ENCODE results near the gene NTM.

NTM gene

DNA sequence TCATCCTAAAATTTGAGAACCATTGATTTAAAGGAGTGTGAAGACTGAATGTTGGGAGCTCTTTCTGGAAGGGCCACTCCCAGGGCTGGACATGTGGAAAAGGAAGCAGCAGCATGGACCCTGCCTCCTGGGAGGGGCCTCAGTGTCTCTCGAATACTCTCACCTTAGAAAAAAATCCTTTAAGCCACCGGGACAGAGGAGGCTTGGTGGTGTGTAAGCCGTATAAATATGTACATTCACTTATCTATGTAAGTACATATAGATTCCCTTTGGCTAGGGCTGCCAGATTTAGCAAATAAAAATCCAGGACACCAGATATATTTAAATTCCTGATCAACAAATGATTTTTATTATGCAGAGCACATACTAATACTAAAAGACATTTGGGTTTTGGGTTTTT is 17.6 kb downstream of the NTM start:
- Histone ChIP-seq H2BK120ac (ENCODE audit: low read depth, low read length) (no peak overlapping the region), H3K23ac (ENCODE audit: low read length in 2 of 2) (no peak overlapping the region), H3K4me3 (ENCODE audit: insufficient read depth in 1 of 2, low read depth in 1 of 2, low read length in 2 of 2) (no peak overlapping the region), H3K18ac (ENCODE audit: low read depth in 1 of 2, low read length in 2 of 2) (no peak overlapping the region), H2AFZ (ENCODE audit: low read depth, low read length) (no peak overlapping the region), H3K27ac (ENCODE audit: low read length, poor library complexity, severe bottlenecking) (no peak overlapping the region), H3K79me1 (replicated peaks; ENCODE audit: low read length, poor library complexity, severe bottlenecking) (no peaks in the 10 kb centered on the region), H2BK15ac (ENCODE audit: low read depth, poor library complexity, severe bottlenecking) (no peak overlapping the region), H3K14ac (ENCODE audit: low read length in 2 of 2) (no peak overlapping the region), H2AK5ac (ENCODE audit: low read length, severe bottlenecking) (no peak overlapping the region), H3K4me2 (ENCODE audit: low read length, poor library complexity, severe bottlenecking) (no peak overlapping the region), H3K4me1 (ENCODE audit: control insufficient read depth, insufficient read depth, low read depth, low read length) (no peaks in the 10 kb centered on the region), H4K8ac (ENCODE audit: low read length) (no peak overlapping the region), H2BK5ac (ENCODE audit: low read depth, low read length, poor library complexity, severe bottlenecking) (no peak overlapping the region), H3K9me3 (ENCODE audit: control insufficient read depth, low read length) (no peaks in the 10 kb centered on the region), H3K4ac (ENCODE audit: low read depth in 1 of 2, low read length in 2 of 2) (no peak overlapping the region), H3K27me3 (ENCODE audit: control insufficient read depth in 1 of 2, insufficient read depth in 1 of 2, low read length in 2 of 2) (peaks cover 0 to 6% of the 10 kb centered on the region in 2 experiments), H3K36me3 (ENCODE audit: control insufficient read depth in 1 of 2, insufficient read depth in 2 of 2, low read depth in 1 of 2, low read length in 2 of 2) (no peaks in the 10 kb centered on the region), H4K91ac (ENCODE audit: low read length) (no peak overlapping the region), H2BK12ac (ENCODE audit: low read length in 2 of 2) (no peak overlapping the region), H3K9ac (ENCODE audit: low read length) (no peak overlapping the region)
- no peak for DNase-seq
- no CpG with 5 or more reads among the region's 3 CpGs for WGBS

DNA sequence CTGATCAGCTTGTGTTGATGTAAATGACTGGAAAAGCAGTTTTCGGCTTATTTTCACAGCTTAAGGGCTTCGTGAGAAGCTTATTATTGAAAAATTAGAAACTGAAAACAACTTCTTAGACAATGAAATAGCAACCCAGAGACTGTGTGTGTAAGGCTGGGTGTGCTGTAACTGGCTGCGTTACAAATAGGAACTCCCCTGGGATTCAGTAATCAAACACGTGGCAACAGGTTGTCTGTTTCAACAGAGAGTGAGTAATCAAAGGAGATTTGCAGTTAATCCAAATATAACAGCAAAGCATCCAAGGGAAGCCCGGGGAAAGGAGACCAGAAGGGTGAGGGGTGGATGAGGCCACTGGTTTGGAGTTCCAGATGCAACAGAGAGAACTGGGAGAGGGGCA is 19.2 kb downstream of the NTM start:
- no peak overlapping the region for H4K8ac ChIP-seq (ENCODE audit: low read length)
- H2AK5ac ChIP-seq (ENCODE audit: low read length, severe bottlenecking): no peak overlapping the region
- no peak overlapping the region for H2BK120ac ChIP-seq (ENCODE audit: low read depth, low read length)
- H3K27ac ChIP-seq (ENCODE audit: low read length, poor library complexity, severe bottlenecking): no peak overlapping the region
- H2BK12ac ChIP-seq (ENCODE audit: low read length in 2 of 2): no peak overlapping the region
- H3K79me1 ChIP-seq (replicated peaks; ENCODE audit: low read length, poor library complexity, severe bottlenecking): no peaks in the 10 kb centered on the region
- no peak overlapping the region for H3K4me2 ChIP-seq (ENCODE audit: low read length, poor library complexity, severe bottlenecking)
- no peak overlapping the region for H3K18ac ChIP-seq (ENCODE audit: low read depth in 1 of 2, low read length in 2 of 2)
- 68% methylated on average over 3 of the region's 5 CpGs for WGBS
- H2BK15ac ChIP-seq (ENCODE audit: low read depth, poor library complexity, severe bottlenecking): no peak overlapping the region
- no peak overlapping the region for H3K9ac ChIP-seq (ENCODE audit: low read length)
- no peak overlapping the region for H2AFZ ChIP-seq (ENCODE audit: low read depth, low read length)
- no peak overlapping the region for H3K23ac ChIP-seq (ENCODE audit: low read length in 2 of 2)
- DNase-seq: no peak
- H3K4me1 ChIP-seq (ENCODE audit: control insufficient read depth, insufficient read depth, low read depth, low read length): no peaks in the 10 kb centered on the region
- H3K4ac ChIP-seq (ENCODE audit: low read depth in 1 of 2, low read length in 2 of 2): no peak overlapping the region
- H3K27me3 ChIP-seq (ENCODE audit: control insufficient read depth in 1 of 2, insufficient read depth in 1 of 2, low read length in 2 of 2): peaks cover 0 to 13% of the 10 kb centered on the region in 2 experiments
- no peak overlapping the region for H3K14ac ChIP-seq (ENCODE audit: low read length in 2 of 2)
- H3K36me3 ChIP-seq (ENCODE audit: control insufficient read depth in 1 of 2, insufficient read depth in 2 of 2, low read depth in 1 of 2, low read length in 2 of 2): no peaks in the 10 kb centered on the region
- no peak overlapping the region for H2BK5ac ChIP-seq (ENCODE audit: low read depth, low read length, poor library complexity, severe bottlenecking)
- H4K91ac ChIP-seq (ENCODE audit: low read length): no peak overlapping the region
- no peaks in the 10 kb centered on the region for H3K9me3 ChIP-seq (ENCODE audit: control insufficient read depth, low read length)
- H3K4me3 ChIP-seq (ENCODE audit: insufficient read depth in 1 of 2, low read depth in 1 of 2, low read length in 2 of 2): no peak overlapping the region

GRCh38 chr11:131391176-131391575 is 20.8 kb downstream of the NTM start:
- H2BK120ac ChIP-seq (ENCODE audit: low read depth, low read length): no peak overlapping the region
- 82% methylated on average over 5 of the region's 6 CpGs for WGBS
- no peak overlapping the region for H3K9ac ChIP-seq (ENCODE audit: low read length)
- no peak overlapping the region for H3K18ac ChIP-seq (ENCODE audit: low read depth in 1 of 2, low read length in 2 of 2)
- no peak for DNase-seq
- H2BK5ac ChIP-seq (ENCODE audit: low read depth, low read length, poor library complexity, severe bottlenecking): no peak overlapping the region
- peak overlapping the region in 1 of 2 experiments; percentile 7 for H3K4me3 ChIP-seq (ENCODE audit: insufficient read depth in 1 of 2, low read depth in 1 of 2, low read length in 2 of 2)
- no peak overlapping the region for H3K14ac ChIP-seq (ENCODE audit: low read length in 2 of 2)
- no peak overlapping the region for H2BK15ac ChIP-seq (ENCODE audit: low read depth, poor library complexity, severe bottlenecking)
- H3K27me3 ChIP-seq (ENCODE audit: control insufficient read depth in 1 of 2, insufficient read depth in 1 of 2, low read length in 2 of 2): peaks cover 0 to 13% of the 10 kb centered on the region in 2 experiments
- H3K4me1 ChIP-seq (ENCODE audit: control insufficient read depth, insufficient read depth, low read depth, low read length): no peaks in the 10 kb centered on the region
- no peak overlapping the region for H3K27ac ChIP-seq (ENCODE audit: low read length, poor library complexity, severe bottlenecking)
- no peak overlapping the region for H3K4me2 ChIP-seq (ENCODE audit: low read length, poor library complexity, severe bottlenecking)
- H3K23ac ChIP-seq (ENCODE audit: low read length in 2 of 2): no peak overlapping the region
- H3K79me1 ChIP-seq (replicated peaks; ENCODE audit: low read length, poor library complexity, severe bottlenecking): no peaks in the 10 kb centered on the region
- H2AK5ac ChIP-seq (ENCODE audit: low read length, severe bottlenecking): no peak overlapping the region
- no peaks in the 10 kb centered on the region for H3K9me3 ChIP-seq (ENCODE audit: control insufficient read depth, low read length)
- no peak overlapping the region for H4K91ac ChIP-seq (ENCODE audit: low read length)
- H4K8ac ChIP-seq (ENCODE audit: low read length): no peak overlapping the region
- no peaks in the 10 kb centered on the region for H3K36me3 ChIP-seq (ENCODE audit: control insufficient read depth in 1 of 2, insufficient read depth in 2 of 2, low read depth in 1 of 2, low read length in 2 of 2)
- H3K4ac ChIP-seq (ENCODE audit: low read depth in 1 of 2, low read length in 2 of 2): no peak overlapping the region
- H2BK12ac ChIP-seq (ENCODE audit: low read length in 2 of 2): no peak overlapping the region
- no peak overlapping the region for H2AFZ ChIP-seq (ENCODE audit: low read depth, low read length)

GRCh38 chr11:131392528-131393255 is 22.3 kb downstream of the NTM start:
- H4K91ac ChIP-seq (ENCODE audit: low read length): no peak overlapping the region
- H3K4me2 ChIP-seq (ENCODE audit: low read length, poor library complexity, severe bottlenecking): no peak overlapping the region
- 52% methylated on average over 8 of the region's 8 CpGs for WGBS
- H3K23ac ChIP-seq (ENCODE audit: low read length in 2 of 2): no peak overlapping the region
- no peaks in the 10 kb centered on the region for H3K4me1 ChIP-seq (ENCODE audit: control insufficient read depth, insufficient read depth, low read depth, low read length)
- peaks cover 0 to 7% of the 10 kb centered on the region in 2 experiments for H3K27me3 ChIP-seq (ENCODE audit: control insufficient read depth in 1 of 2, insufficient read depth in 1 of 2, low read length in 2 of 2)
- H2AFZ ChIP-seq (ENCODE audit: low read depth, low read length): no peak overlapping the region
- no peak overlapping the region for H2BK12ac ChIP-seq (ENCODE audit: low read length in 2 of 2)
- no peak overlapping the region for H3K4ac ChIP-seq (ENCODE audit: low read depth in 1 of 2, low read length in 2 of 2)
- no peaks in the 10 kb centered on the region for H3K36me3 ChIP-seq (ENCODE audit: control insufficient read depth in 1 of 2, insufficient read depth in 2 of 2, low read depth in 1 of 2, low read length in 2 of 2)
- H3K4me3 ChIP-seq (ENCODE audit: insufficient read depth in 1 of 2, low read depth in 1 of 2, low read length in 2 of 2): no peak overlapping the region
- no peaks in the 10 kb centered on the region for H3K9me3 ChIP-seq (ENCODE audit: control insufficient read depth, low read length)
- H2BK5ac ChIP-seq (ENCODE audit: low read depth, low read length, poor library complexity, severe bottlenecking): no peak overlapping the region
- H3K18ac ChIP-seq (ENCODE audit: low read depth in 1 of 2, low read length in 2 of 2): no peak overlapping the region
- H3K14ac ChIP-seq (ENCODE audit: low read length in 2 of 2): no peak overlapping the region
- H2AK5ac ChIP-seq (ENCODE audit: low read length, severe bottlenecking): no peak overlapping the region
- no peak overlapping the region for H2BK120ac ChIP-seq (ENCODE audit: low read depth, low read length)
- H3K27ac ChIP-seq (ENCODE audit: low read length, poor library complexity, severe bottlenecking): no peak overlapping the region
- H3K9ac ChIP-seq (ENCODE audit: low read length): no peak overlapping the region
- H3K79me1 ChIP-seq (replicated peaks; ENCODE audit: low read length, poor library complexity, severe bottlenecking): no peaks in the 10 kb centered on the region
- H2BK15ac ChIP-seq (ENCODE audit: low read depth, poor library complexity, severe bottlenecking): no peak overlapping the region
- H4K8ac ChIP-seq (ENCODE audit: low read length): no peak overlapping the region
- DNase-seq: no peak

All from mesenchymal stem cell (in vitro differentiated cells and primary cell).